HG03432 (cell line): ENCODE results near the gene KDM1A.

ENCODE experiments used
- ATAC-seq: cut with Tn5 transposase; IDR thresholded peaks from one replicate; pipeline ENCODE4 v1.9.1; 2021; ENCODE audit warnings: mild to moderate bottlenecking, moderate library complexity; ENCODE audit not compliant: unreplicated experiment

KDM1A gene

DNA sequence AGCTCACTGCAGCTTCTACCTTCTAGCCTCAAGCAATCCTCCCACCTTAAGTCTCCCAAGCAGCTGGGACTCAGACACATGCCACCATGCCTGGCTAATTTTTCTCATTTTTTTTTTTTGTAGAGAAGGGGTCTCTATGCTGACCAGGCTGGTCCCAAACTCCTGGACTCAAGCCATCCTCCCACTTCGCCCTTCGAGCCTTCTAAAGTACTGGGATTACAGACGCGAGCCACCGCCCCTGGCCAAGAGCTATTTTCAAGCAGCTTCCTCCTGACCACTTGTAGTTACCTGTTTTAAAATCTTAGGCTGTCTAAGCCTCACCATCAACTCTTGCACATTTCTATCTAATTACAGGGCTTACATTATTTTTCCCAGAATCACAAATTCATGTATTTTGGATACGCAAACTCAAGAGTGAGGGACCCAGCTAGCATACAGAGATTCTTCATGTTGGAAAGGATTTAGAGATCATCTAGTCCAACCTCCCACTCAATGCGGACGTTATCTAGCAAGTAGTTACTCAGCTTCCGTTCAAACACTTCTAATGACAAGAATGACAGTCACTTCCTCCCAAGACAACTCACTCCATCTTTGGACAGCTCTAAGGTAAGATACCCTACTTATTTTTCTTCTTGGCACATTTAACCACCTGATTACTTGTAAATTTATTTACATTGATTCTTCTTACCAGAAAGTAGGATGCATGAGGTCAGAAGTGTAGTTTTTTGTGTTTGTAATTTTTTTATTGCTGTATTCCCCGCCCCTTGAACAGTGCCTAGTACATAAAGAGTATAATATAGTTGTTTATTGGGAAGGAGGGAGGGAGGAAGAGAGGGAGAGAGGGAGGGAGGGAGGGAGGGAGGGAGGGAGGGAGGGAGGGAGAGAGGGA is 84.0 kb downstream of the KDM1A start:
- ATAC-seq: no peak

DNA sequence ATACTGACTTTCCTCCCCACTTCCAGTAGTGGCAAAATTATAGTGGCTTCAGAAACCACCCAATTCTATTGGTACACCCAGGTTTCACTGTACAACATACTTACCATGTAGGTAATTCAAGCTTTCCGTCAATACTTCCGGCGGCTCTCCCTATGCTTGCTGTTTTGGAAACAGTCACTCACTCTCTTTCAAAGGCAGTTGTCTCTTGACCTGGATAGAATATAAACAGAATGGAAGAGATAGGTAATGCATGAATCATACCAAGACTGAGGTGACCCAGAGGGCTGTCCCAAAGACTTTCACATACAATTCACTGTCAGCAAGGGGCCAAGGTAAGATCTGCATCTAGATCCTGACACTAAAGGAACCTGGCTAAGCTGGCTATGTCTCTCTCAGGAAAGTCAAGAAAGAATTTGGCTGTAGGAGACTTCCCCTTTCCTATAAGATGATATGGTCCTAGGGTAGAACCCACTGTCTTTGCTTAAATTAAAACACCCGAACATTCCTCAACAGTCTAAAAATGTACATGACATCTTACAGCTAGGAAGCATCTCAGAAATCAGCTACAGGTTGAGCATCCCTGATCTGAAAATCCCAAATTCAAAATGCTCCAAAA is 89.8 kb downstream of the KDM1A start:
- ATAC-seq: no peak

- ATAC-seq: no peak
These were observed 91.1 kb downstream of the KDM1A start for GRCh38 chr1:23110391-23110790.

- no peak for ATAC-seq
These were observed 92.6 kb downstream of the KDM1A start for GRCh38 chr1:23111600-23112535.

DNA sequence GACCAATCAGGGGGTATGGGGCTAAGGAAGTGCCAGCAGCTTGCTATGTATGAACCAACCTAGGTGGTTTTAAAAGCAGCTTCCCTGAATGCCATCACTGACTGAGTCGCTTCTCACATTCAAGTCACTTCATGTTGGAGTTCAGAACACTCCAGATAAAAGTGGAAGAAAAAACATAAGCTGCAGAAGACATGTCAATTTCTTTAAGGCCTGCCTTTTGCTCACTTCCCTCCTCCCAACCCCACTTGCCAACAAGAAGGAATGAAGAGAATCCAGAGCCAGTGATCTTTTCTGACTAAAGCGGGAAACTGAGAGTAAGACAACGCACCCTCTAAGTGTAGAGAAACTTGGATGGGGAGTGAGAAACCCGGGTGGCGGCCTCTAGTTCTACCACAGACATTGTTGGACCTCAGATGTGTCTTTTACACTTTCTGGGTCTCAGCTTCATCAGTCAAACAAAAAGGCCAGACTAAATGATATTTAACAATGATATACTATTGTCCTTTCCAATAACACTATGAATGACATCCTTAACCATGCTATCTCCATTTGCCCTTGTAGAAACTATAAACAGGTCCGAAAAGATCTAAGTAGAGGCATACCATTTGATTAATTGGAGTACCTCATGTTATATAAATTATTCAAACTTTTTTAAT is 95.3 kb downstream of the KDM1A start:
- no peak for ATAC-seq

DNA sequence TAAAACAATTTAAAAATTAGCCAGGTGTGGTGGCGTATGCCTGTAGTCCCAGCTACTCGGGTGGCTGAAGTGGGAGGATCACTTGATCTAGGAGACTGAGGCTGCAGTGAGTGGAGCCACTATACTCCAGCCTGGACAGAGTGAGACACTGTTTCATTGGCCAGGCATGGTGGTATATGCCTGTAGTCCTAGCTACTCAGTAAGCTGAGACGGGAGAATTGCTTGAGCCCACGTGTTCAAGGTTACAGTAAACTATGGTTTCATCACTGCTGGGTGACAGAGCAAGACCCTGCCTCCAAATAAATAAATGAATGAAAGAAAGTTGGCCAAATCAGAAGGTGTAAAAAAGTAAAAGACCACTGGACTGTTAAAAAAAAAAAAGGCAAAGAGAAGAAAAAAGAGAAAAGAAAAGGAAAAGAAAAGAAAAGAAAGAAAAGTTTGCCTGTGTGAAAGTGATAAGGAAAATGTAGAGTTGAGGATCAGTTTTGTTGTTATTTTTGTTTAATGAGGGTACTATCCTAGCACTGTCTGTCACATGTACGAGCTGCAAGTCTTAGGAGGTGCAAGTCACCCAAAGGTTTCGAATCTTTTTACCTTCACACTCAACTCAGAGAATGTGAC is 97.1 kb downstream of the KDM1A start:
- no peak for ATAC-seq

GRCh38 chr1:23116921-23117699 is 97.8 kb downstream of the KDM1A start:
- ATAC-seq: no peak

- no peak for ATAC-seq
These were observed 99.1 kb downstream of the KDM1A start for GRCh38 chr1:23118407-23118806.

DNA sequence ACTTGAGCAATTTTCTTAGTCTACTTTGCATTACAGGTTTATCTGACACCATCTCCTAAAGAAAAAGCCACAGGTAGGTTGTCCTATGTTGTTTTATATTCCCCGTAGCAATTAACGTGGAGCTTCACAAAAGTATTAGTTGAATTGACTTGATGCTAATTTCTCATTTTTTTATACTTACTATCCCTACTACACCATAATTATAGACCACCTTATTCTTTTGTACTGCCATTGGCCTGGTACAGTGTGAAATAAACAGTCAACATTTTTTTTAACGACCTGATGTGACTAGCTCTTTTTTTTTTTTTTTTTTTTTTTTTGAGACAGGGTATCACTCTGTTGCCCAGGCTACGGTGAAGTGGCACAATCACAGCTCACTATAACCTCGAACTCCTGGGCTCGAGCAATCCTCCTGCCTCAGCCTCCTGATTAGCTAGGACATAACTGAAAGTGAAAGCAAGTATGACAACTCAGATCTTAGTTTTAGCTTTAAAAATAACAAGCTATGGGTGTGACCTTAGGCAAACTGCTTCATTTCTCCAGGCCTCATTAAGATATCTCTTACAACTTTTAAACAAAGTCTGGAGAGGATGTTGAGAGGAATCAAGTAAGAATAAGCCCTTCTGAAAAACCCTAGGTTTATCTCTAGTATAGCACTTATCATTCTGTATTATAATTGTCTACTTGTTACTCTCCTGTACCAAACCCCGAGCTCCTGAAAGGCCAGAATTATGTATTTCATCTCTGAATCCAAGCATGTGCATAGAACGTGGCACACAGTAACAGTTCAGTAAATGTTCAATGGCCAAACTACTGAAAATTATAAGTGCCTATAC is 99.9 kb downstream of the KDM1A start:
- no peak for ATAC-seq

DNA sequence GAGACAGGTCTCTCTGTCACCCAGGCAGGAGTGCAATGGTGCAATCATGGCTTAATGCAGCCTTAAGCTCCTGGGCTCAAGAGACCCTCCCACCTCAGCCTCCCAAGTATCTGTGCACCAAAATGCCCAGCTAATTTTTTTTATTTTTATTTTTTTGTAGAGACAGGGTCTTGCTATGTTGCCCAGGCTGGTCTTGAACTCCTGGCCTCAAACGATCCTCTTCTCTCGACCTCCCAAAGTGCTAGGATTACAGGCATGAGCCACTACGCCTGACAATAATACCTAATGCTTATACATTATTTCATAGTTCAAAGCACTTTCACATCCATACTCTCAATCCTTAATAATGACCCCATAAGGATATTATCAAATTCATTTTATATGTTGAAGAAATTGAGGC is 101.1 kb downstream of the KDM1A start:
- no peak for ATAC-seq

GRCh38 chr1:23122023-23122748 is 102.9 kb downstream of the KDM1A start:
- ATAC-seq: no peak

GRCh38 chr1:23122796-23123195 is 103.5 kb downstream of the KDM1A start:
- no peak for ATAC-seq

DNA sequence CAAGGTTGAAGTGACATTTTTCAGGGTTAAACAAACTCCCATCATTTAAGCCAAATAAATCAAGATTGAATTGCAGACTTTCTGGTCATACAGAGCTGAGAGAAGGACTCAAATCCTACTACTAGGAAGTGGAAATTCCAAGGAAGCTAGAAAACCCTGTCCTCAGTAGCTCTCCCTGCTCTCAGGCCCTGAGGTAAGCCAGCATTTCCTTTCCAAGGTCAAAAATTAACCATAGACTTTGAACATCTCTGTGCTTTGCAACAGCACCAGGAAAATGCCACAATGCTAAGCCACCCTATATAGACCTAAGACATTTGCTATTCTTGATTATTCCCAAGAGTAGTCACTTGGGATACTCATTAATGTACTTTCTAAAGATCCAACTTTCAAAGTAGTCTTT is 104.3 kb downstream of the KDM1A start:
- no peak for ATAC-seq

DNA sequence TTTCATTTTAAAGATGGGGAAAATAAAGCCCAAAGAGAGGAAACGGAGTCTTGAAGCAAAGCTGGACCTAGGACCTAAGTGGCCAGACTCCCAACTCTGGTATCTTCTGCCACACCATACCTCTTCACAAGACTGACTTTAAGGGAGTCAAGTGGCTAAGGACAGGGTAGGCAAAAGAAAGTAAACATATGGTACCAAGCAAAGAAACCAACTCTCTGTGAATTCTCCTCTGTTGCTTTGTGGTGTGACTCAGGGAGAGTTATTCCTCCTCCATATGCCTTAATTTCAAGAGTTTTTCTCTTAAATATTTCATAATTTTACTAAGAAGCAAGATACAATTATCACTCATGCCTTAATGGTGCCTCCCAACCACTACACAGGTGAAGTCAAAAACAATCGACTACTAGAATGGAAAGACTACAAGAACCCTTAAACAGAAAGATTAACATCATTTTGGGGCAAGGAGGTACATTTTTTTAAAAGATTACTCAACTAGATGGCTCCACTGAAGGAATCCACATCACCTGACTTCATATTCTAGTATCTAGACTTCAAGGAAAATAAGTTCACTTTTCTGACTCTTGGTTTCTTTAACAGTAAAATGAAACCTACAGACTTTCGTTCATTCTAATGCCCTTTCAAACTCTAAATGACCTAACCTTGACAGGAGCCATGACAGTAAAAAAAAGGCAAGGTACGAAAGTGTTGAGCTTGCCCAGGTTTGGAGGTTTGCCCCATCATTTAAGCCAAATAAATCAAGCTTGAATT is 105.2 kb downstream of the KDM1A start:
- ATAC-seq: no peak

DNA sequence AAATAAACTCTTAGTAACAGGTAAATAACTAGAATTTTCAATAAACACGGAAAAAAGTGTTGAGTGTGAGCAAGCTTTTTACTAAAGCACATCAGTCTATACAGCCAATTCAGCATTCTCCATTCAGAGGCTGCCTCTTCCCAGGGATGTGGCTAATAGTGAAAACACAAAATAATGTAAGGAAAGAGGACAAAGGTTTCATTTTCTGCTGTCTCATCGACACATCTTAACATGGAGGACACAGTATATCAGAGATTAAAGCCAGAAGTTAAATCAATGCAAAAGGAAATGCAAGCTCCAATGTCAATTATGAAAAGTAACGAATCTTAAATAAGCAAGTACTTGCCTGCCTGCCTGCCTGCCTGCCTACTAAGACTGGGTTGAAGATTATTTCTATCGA is 106.2 kb downstream of the KDM1A start:
- no peak for ATAC-seq

- ATAC-seq: no peak
These were observed 106.9 kb downstream of the KDM1A start for GRCh38 chr1:23126200-23126599.

DNA sequence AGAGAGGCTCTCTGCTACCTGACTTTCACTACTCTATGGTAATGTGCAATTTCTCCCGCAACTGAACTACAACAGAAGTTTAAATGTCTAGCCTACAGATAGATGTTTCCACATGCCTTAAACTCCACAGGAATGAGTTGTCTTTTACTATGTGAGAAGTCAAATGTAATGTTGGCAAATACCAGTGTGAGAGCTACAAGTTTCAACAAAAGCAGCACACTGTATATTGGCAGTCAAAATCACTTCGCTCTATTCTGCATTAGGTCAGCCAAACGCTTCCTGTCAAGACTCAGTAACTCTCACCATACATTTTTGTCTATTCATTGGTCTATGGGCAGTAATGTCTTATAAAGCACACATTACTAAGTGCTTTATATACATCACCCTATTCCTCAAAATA is 107.5 kb downstream of the KDM1A start:
- no peak for ATAC-seq
